ENCODE data around the gene SLCO2B1.

SLCO2B1 gene

DNA sequence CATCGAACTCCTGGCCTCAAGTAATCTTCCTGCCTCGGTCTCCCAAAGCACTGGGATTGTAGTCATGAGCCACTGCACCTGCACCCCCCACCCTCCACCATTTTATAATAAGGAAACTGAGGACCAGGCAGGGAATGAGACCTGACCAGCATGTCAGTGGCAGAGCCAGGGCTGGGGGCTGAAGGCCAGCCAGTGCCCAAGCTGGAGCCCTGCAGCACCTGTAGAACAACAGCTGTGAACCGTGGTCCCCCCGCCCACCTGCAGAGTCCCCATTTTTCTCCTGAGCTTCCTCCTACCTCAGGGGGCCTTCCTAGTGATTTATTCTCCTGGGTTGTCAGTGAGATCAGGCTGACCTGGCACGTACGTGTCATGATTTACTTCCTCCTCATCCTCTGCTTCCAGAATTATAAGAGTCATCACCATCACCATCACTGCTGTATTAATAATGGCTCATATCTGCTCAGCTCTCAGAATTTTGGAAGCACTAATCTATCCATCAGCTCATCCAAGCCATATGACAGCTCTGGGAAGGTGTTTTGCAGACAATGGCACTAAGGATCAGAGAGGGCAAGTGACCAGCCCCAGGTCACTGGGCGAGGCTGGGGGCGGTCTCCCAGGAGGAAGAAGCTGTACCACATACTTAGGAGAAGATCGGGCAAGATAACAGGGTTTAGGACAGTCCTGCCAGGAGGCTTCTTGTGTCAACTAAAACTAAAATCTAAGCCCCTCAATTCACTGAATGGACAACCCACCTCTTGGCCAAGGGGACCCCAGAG, 5.5 kb upstream of the SLCO2B1 start:
- no peak for DNase-seq (ENCODE audit: low spot score)

GRCh38 chr11:75145972-75146519, 4.9 kb upstream of the SLCO2B1 start:
- DNase-seq (ENCODE audit: low spot score), result no peak

GRCh38 chr11:75146711-75147110, 4.2 kb upstream of the SLCO2B1 start:
- no peak for DNase-seq (ENCODE audit: low spot score)

DNA sequence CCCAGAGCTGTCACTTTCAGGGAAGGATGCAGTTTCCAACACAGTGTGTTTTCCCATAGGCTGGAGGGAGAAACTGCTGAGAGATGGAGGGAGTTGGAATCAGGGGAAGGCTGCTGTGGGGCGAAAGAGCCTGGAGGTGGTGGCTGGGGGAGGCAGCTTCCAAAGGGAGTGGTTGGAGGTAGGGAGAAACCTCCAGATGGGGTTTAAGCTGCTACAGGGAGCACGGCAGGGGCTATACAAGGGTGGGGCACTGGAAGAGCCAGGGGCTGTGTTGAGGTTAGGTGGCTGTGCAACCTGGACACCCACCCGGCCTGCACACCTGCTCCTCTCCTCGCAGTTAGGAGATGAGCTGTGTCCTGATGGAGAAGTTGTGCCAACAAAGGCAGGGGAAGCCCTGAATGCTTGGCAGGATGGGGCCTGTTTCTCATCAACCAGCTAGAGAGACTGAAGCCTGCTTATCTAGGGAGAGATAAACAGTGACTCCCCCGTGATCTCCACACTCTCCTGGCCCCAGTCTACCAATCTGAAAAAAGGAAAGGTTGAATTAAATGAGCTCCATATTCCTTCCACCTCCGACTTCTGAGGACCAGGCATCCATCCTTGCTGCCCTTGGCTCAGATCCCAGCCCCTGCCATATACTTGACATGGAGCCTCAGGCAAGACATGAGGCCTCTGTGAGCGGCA, 3.6 kb upstream of the SLCO2B1 start:
- DNase-seq (ENCODE audit: low spot score), result no peak

GRCh38 chr11:75147875-75148263, 3.0 kb upstream of the SLCO2B1 start:
- peak; percentile 69 for DNase-seq (ENCODE audit: low spot score)

GRCh38 chr11:75148436-75148983, 2.4 kb upstream of the SLCO2B1 start:
- peak; percentile 53 for DNase-seq (ENCODE audit: low spot score)

DNA sequence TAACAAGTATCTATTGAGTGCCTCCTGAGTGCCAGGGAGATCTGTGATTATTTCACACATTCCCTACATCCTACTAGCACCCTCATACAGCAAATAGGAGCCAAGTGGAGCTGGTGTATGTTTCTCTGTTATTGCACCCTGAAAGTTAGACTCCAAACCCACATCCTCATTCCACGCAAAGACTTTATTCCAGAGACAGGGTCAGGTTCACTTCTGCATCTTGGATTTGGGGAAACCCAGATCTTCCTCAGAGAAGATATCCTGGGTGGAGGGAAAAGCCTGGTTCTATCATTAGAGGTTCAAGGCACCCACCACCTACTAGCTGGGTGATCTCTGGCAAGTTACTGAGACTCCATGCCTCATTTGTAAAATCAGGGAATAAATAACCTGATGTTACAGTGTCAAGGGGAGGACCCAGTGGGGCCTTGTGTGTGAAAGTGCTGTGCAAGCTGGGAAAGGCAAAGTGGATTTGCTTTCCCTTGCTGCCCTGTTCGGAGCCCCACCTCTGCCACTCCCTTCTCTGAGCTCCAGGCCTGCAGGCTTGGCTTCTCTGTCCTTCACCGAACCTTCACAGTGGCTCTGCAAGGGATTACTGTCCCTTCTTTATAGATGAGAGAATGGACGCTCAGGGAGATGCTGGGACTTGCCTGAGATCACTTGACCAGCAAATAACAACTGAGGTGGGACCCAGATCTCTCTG, 991 bp upstream of the SLCO2B1 start:
- no peak for DNase-seq (ENCODE audit: low spot score)

DNA sequence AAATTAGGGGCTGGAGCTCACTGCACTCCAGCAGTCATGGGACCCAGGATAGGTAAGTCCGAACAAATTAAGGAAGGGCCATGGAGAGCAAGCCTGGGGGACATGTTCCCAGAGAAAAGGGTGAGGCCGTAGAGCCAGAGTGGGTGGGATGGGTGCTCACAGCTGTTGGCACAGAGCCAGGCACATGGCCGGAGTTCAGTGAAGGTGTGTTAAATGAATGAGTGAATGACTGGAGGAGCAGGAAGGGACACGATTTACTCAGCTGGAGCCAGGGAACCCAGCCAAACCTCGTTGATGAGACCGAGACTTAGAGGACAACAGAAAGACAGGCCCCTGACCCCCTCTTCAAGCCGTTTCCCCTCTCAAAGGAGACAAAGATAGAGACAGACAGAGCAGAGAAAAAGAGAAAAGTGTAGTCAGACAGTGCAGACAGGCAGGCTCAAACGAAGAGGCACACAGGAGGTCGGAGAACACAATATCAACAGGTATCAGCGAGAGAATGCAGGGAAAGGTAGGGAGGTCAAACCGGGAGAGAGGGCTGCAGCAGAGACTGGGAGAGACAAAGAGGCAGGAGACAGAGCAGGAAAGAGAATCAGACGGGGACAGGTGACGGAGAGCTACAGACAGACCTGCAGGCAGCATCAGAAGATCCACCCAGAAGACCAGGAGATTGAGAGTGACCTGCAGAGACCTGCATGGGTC, 590 bp downstream of the SLCO2B1 start:
- no peak for DNase-seq (ENCODE audit: low spot score)

- no peak for DNase-seq (ENCODE audit: low spot score)
These were observed 1.2 kb downstream of the SLCO2B1 start for GRCh38 chr11:75152090-75152489.

- no peak for DNase-seq (ENCODE audit: low spot score)
These were observed 1.9 kb downstream of the SLCO2B1 start for GRCh38 chr11:75152651-75153427.

- DNase-seq (ENCODE audit: low spot score), result no peak
These were observed 4.0 kb downstream of the SLCO2B1 start for GRCh38 chr11:75154646-75155569.

DNA sequence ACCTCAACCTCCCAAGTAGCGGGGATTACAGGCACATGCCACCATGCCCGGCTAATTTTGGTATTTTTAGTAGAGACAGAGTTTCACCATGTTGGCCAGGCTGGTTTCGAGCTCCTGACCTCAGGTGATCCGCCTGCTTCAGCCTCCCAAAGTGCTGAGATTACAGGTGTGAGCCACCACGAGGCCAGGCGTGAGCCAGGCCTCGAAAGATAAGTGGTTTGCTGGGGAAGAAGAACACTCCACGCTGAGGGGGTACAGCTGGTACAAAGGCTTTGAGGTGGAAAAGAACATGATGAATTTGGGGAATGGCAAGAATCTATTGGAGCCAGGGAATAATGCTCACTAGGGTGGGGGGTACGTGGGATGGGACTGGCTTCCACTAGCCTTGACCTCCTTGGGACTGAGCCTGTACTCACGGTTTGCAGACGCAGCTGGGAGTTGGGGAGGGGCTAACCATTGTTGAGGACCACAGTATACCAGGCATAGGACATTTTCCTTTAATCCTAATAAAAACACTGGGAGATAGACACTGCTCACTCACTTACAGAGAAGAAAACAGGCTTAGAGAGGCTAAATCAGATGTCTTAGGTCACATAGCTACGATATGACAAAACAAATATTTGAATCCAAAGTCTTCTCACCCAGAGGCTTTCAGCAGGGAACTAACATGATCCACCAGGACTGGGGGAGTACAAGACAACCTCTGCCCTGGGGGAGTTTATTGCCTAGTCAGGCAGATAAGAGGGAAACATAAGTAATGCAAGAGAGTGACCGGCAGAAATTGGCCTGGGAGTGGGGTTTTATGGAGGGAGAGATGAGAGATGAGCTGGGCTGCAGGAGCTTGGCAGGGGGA, 4.9 kb downstream of the SLCO2B1 start:
- DNase-seq (ENCODE audit: low spot score), result no peak

GRCh38 chr11:75158241-75158640, 7.3 kb downstream of the SLCO2B1 start:
- DNase-seq (ENCODE audit: low spot score), result no peak

- DNase-seq (ENCODE audit: low spot score), result no peak
These were observed 7.8 kb downstream of the SLCO2B1 start for GRCh38 chr11:75158696-75159150.

DNA sequence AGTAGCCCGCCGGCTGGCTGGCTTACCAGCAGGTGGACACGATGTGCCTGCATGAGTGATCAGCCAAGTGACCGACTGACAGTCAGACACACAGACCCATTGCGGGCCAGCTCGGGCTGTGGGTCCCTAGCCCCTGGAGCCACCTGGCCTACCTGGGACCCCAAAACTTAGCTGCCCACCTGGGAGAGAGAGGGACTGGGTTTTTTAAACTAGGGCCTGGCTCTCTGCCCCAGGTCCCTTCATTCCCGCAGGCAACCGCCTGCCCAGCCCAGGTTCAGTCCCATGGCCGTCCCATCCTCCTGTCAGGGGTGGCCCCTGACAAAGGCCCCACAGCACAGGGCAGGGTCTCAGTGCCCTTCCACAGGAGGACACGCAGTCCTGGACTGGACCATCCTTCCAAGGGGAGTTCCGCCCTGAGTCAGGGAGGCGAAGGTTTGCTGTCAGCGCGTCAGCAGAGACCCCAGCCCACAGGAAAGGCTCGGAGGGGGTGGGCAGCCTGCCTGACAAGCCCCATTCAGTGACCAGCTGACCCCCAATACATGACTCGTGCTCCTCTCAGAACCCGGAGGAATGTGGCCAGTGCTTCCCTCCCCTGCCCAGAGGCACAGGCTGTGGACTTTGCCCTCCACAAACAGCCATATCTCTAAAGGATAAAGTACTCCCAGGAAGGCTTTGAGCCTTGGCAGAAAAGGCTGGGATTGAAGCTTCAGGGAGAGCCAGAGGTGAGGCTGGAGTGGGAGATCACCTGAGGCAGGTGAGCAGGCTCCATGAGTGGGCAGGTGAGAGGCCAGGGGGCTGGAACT, 8.4 kb downstream of the SLCO2B1 start:
- DNase-seq (ENCODE audit: low spot score), result no peak

- DNase-seq (ENCODE audit: low spot score), result no peak
These were observed 9.4 kb downstream of the SLCO2B1 start for GRCh38 chr11:75160220-75160757.

DNA sequence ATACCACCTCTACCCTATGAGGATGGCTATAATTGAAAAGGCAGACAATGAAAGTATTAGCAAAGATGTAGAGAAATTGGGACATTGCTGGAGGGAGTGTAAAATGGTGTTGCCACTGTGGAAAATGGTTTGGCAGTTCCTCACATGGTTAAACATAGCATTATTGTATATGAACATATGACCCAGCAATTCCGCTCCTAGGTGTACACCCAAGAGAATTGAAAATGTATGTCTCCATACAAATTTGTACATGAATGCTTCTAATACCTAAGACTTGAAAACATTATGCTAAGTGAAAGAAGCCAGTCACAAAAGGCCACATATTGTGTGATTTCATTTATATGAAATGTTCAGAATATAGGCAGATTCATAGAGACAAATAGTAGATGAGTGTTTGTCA, 10.0 kb downstream of the SLCO2B1 start:
- no peak for DNase-seq (ENCODE audit: low spot score)
